ENCODE results near the gene CCL2. TPM values are rescaled to one million over a fixed set of nuclear protein-coding genes. Genes with fewer than 3 reads are reported as not detected.
"Not testable (repeated sequence)": the region's sequence is repeated elsewhere in the genome, so short reads cannot be mapped to it uniquely, and the experiment has no call there.

The CCL2 gene
- total RNA-seq, 1 experiment from 2014 or later: not detected

DNA sequence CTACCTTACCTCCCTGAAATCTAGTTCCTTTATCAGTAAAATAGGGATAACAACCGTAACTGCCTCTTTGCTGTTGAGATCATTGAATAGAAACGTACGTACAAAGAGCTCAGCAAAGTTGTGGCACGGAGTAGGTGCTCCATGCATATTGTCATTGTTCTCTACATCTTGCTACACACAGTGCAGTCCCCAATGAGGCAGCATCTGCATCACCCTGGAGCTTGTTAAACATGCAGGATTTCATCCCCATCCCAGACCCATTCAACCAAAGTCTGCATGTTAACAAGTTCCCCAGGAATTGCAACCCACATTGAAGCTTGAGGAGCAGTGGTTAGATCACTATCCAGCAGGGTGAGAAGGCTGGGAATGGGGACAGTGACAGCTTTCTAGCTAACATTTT, 33.7 kb upstream of the CCL2 start:
- Histone ChIP-seq H3K9me3 (ENCODE audit: low read length) (no peaks in the 10 kb centered on the region), H3K4me1 (ENCODE audit: low read length) (no peaks in the 10 kb centered on the region), H3K4me3 (ENCODE audit: low read length) (no peak overlapping the region), H3K27ac (ENCODE audit: low read length) (no peak overlapping the region), H3K79me2 (ENCODE audit: low read length) (no peaks in the 10 kb centered on the region), H3K36me3 (ENCODE audit: insufficient read depth, low read length) (no peaks in the 10 kb centered on the region), H3K9ac (ENCODE audit: low read length) (no peak overlapping the region), H3K27me3 (ENCODE audit: low read length) (no peaks in the 10 kb centered on the region), H2AFZ (ENCODE audit: low read length) (no peak overlapping the region), H3K4me2 (ENCODE audit: low read depth, low read length, poor library complexity, severe bottlenecking) (no peak overlapping the region), H3K9me2 (replicated peaks; ENCODE audit: insufficient read depth, low read length) (no peaks in the 10 kb centered on the region), H4K20me1 (ENCODE audit: insufficient read depth, low read depth, low read length) (no peaks in the 10 kb centered on the region)
- DNase-seq: no peak

DNA sequence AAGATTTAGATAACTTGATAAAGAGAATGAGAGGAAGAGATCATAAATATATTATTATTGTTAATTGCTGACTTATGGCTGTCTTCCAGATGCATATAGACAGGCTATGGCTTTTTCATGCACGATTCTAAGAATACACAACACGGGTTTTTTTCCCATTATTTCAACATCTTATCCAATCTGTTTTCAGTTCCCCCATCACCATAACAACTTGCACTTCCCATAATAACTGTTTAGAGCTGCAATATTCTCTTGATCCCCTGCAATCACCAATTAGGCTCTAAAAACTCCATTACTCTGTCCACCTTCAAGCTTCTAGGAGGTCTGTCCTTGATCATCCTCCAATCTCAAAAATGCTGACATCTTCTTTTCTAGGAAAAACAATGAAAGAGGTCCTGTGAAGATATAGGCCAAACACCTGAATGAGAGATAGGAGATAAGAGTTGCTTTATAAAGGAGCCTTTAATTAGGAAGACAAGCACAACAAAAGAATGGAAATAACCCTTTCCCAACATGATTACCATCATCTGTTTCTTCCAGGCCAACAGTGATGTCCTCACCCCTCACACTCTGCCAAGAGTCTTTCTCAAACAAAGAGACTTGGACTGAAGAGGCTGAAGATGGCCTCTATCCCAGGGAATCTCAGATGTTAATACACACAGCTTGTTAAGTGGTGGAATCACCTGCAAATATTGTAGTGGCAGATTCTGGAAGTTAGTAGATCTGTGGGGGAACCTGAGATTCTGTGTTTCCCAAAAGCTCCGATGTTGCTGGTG, 32.2 kb upstream of the CCL2 start:
- H4K20me1 ChIP-seq (ENCODE audit: insufficient read depth, low read depth, low read length): no peaks in the 10 kb centered on the region
- H2AFZ ChIP-seq (ENCODE audit: low read length): no peak overlapping the region
- H3K4me1 ChIP-seq (ENCODE audit: low read length): no peaks in the 10 kb centered on the region
- H3K9me2 ChIP-seq (replicated peaks; ENCODE audit: insufficient read depth, low read length): no peaks in the 10 kb centered on the region
- DNase-seq: no peak
- H3K27ac ChIP-seq (ENCODE audit: low read length): no peak overlapping the region
- no peak overlapping the region for H3K4me2 ChIP-seq (ENCODE audit: low read depth, low read length, poor library complexity, severe bottlenecking)
- H3K4me3 ChIP-seq (ENCODE audit: low read length): no peak overlapping the region
- H3K27me3 ChIP-seq (ENCODE audit: low read length): no peaks in the 10 kb centered on the region
- no peak overlapping the region for H3K9ac ChIP-seq (ENCODE audit: low read length)
- H3K79me2 ChIP-seq (ENCODE audit: low read length): no peaks in the 10 kb centered on the region
- no peaks in the 10 kb centered on the region for H3K9me3 ChIP-seq (ENCODE audit: low read length)
- no peaks in the 10 kb centered on the region for H3K36me3 ChIP-seq (ENCODE audit: insufficient read depth, low read length)

DNA sequence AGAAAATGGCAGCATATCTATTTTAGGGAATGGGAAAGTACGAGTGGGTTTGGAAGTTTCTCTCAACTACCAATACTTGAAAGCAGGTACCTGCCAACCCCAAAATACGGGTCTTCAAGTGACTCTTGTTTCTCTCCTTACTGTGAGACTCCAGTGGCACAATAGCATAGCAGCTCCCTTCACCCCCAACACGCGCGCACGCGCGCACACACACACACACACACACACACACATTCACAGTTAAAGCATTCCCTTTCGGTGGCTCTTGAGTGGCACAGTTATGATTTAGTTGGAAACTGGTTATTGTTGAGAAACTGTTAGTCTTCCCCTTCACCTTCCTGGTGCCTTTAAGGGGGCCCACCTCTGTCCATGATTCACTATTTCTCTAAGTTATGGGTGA, 30.0 kb upstream of the CCL2 start:
- Histone ChIP-seq H4K20me1 (ENCODE audit: insufficient read depth, low read depth, low read length) (no peaks in the 10 kb centered on the region), H3K4me3 (ENCODE audit: low read length) (no peak overlapping the region), H3K9me2 (replicated peaks; ENCODE audit: insufficient read depth, low read length) (no peaks in the 10 kb centered on the region), H3K36me3 (ENCODE audit: insufficient read depth, low read length) (no peaks in the 10 kb centered on the region), H3K9ac (ENCODE audit: low read length) (no peak overlapping the region), H3K79me2 (ENCODE audit: low read length) (no peaks in the 10 kb centered on the region), H3K4me1 (ENCODE audit: low read length) (no peaks in the 10 kb centered on the region), H3K4me2 (ENCODE audit: low read depth, low read length, poor library complexity, severe bottlenecking) (no peak overlapping the region), H3K27ac (ENCODE audit: low read length) (no peak overlapping the region), H3K9me3 (ENCODE audit: low read length) (no peaks in the 10 kb centered on the region), H2AFZ (ENCODE audit: low read length) (no peak overlapping the region), H3K27me3 (ENCODE audit: low read length) (no peaks in the 10 kb centered on the region)
- DNase-seq: no peak

- Histone ChIP-seq H3K79me2 (ENCODE audit: low read length) (no peaks in the 10 kb centered on the region), H3K27me3 (ENCODE audit: low read length) (no peaks in the 10 kb centered on the region), H3K4me1 (ENCODE audit: low read length) (no peaks in the 10 kb centered on the region), H3K27ac (ENCODE audit: low read length) (no peak overlapping the region), H3K9ac (ENCODE audit: low read length) (no peak overlapping the region), H3K9me2 (replicated peaks; ENCODE audit: insufficient read depth, low read length) (no peaks in the 10 kb centered on the region), H3K4me3 (ENCODE audit: low read length) (no peak overlapping the region), H3K36me3 (ENCODE audit: insufficient read depth, low read length) (no peaks in the 10 kb centered on the region), H4K20me1 (ENCODE audit: insufficient read depth, low read depth, low read length) (no peaks in the 10 kb centered on the region), H3K9me3 (ENCODE audit: low read length) (no peaks in the 10 kb centered on the region), H2AFZ (ENCODE audit: low read length) (no peak overlapping the region), H3K4me2 (ENCODE audit: low read depth, low read length, poor library complexity, severe bottlenecking) (no peak overlapping the region)
- DNase-seq: no peak
Measured at GRCh38 chr17:34226011-34226743, 28.9 kb upstream of the CCL2 start.

DNA sequence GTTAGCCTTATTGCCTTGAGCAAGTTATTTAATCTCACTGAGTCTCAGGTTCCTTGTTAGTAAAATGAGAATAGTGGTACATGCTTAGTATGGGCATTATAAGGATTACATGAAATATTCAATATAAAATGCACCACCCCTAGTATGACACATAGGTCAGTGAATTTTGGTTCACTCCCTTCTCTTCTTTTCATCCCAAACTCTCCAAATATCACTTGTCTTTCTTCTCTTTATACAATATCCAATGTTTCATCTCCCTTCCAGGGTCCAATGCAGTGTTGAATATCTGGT, 28.4 kb upstream of the CCL2 start:
- Histone ChIP-seq H3K4me2 (ENCODE audit: low read depth, low read length, poor library complexity, severe bottlenecking) (no peak overlapping the region), H3K9me3 (ENCODE audit: low read length) (no peaks in the 10 kb centered on the region), H3K4me3 (ENCODE audit: low read length) (no peak overlapping the region), H2AFZ (ENCODE audit: low read length) (no peak overlapping the region), H3K9ac (ENCODE audit: low read length) (no peak overlapping the region), H3K9me2 (replicated peaks; ENCODE audit: insufficient read depth, low read length) (no peaks in the 10 kb centered on the region), H3K36me3 (ENCODE audit: insufficient read depth, low read length) (no peaks in the 10 kb centered on the region), H3K27ac (ENCODE audit: low read length) (no peak overlapping the region), H3K4me1 (ENCODE audit: low read length) (no peaks in the 10 kb centered on the region), H3K79me2 (ENCODE audit: low read length) (no peaks in the 10 kb centered on the region), H4K20me1 (ENCODE audit: insufficient read depth, low read depth, low read length) (no peaks in the 10 kb centered on the region), H3K27me3 (ENCODE audit: low read length) (no peaks in the 10 kb centered on the region)
- no peak for DNase-seq

DNA sequence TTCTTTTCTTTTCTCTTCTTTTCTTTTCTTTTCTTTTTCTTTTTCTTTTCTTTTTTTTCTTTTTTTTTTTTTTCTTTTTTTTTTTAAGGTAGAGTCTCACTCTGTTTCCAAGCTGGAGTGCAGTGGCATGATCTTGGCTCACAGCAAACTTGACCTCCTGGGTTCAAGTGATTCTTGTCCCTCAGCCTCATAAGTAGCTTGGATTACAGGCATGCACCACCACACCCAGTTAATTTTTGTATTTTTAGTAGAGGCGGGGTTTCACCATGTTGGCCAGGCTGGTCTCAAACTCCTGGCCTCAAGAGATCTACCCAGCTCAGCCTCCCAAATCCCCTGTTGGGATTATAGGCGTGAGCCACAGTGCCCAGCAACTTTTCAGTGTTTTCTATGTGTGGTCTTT, 27.8 kb upstream of the CCL2 start:
- not testable (repeated sequence) for H3K9me3 ChIP-seq (ENCODE audit: low read length); H3K79me2 ChIP-seq (ENCODE audit: low read length); H3K4me1 ChIP-seq (ENCODE audit: low read length); H4K20me1 ChIP-seq (ENCODE audit: insufficient read depth, low read depth, low read length); H3K4me3 ChIP-seq (ENCODE audit: low read length); H3K27ac ChIP-seq (ENCODE audit: low read length); H2AFZ ChIP-seq (ENCODE audit: low read length); H3K36me3 ChIP-seq (ENCODE audit: insufficient read depth, low read length); H3K9me2 ChIP-seq (replicated peaks; ENCODE audit: insufficient read depth, low read length); DNase-seq; H3K27me3 ChIP-seq (ENCODE audit: low read length); H3K9ac ChIP-seq (ENCODE audit: low read length); H3K4me2 ChIP-seq (ENCODE audit: low read depth, low read length, poor library complexity, severe bottlenecking)

- H2AFZ ChIP-seq (ENCODE audit: low read length): no peak overlapping the region
- H3K9me3 ChIP-seq (ENCODE audit: low read length): no peaks in the 10 kb centered on the region
- H3K36me3 ChIP-seq (ENCODE audit: insufficient read depth, low read length): no peaks in the 10 kb centered on the region
- no peaks in the 10 kb centered on the region for H3K27me3 ChIP-seq (ENCODE audit: low read length)
- no peaks in the 10 kb centered on the region for H3K79me2 ChIP-seq (ENCODE audit: low read length)
- H3K4me1 ChIP-seq (ENCODE audit: low read length): no peaks in the 10 kb centered on the region
- H3K9me2 ChIP-seq (replicated peaks; ENCODE audit: insufficient read depth, low read length): no peaks in the 10 kb centered on the region
- no peak for DNase-seq
- H3K27ac ChIP-seq (ENCODE audit: low read length): no peak overlapping the region
- H3K9ac ChIP-seq (ENCODE audit: low read length): no peak overlapping the region
- H3K4me2 ChIP-seq (ENCODE audit: low read depth, low read length, poor library complexity, severe bottlenecking): no peak overlapping the region
- H3K4me3 ChIP-seq (ENCODE audit: low read length): no peak overlapping the region
- H4K20me1 ChIP-seq (ENCODE audit: insufficient read depth, low read depth, low read length): no peaks in the 10 kb centered on the region
Measured at GRCh38 chr17:34227707-34228106, 27.4 kb upstream of the CCL2 start.

- Histone ChIP-seq H3K79me2 (ENCODE audit: low read length) (no peaks in the 10 kb centered on the region), H3K27me3 (ENCODE audit: low read length) (no peaks in the 10 kb centered on the region), H4K20me1 (ENCODE audit: insufficient read depth, low read depth, low read length) (no peaks in the 10 kb centered on the region), H3K4me1 (ENCODE audit: low read length) (no peaks in the 10 kb centered on the region), H3K9me3 (ENCODE audit: low read length) (no peaks in the 10 kb centered on the region), H3K9me2 (replicated peaks; ENCODE audit: insufficient read depth, low read length) (no peaks in the 10 kb centered on the region), H2AFZ (ENCODE audit: low read length) (no peak overlapping the region), H3K9ac (ENCODE audit: low read length) (no peak overlapping the region), H3K4me2 (ENCODE audit: low read depth, low read length, poor library complexity, severe bottlenecking) (no peak overlapping the region), H3K36me3 (ENCODE audit: insufficient read depth, low read length) (no peaks in the 10 kb centered on the region), H3K27ac (ENCODE audit: low read length) (no peak overlapping the region), H3K4me3 (ENCODE audit: low read length) (no peak overlapping the region)
- no peak for DNase-seq
Measured at GRCh38 chr17:34228781-34229180, 26.3 kb upstream of the CCL2 start.
